ENCODE data around the gene SSBP3.
"Not testable (repeated sequence)": the region's sequence is repeated elsewhere in the genome, so short reads cannot be mapped to it uniquely, and the experiment has no call there.

SSBP3 gene

GRCh38 chr1:54241364-54241763, 164.8 kb downstream of the SSBP3 start:
- FAIRE-seq, result no peak
- TF ChIP-seq, protein P1, sequence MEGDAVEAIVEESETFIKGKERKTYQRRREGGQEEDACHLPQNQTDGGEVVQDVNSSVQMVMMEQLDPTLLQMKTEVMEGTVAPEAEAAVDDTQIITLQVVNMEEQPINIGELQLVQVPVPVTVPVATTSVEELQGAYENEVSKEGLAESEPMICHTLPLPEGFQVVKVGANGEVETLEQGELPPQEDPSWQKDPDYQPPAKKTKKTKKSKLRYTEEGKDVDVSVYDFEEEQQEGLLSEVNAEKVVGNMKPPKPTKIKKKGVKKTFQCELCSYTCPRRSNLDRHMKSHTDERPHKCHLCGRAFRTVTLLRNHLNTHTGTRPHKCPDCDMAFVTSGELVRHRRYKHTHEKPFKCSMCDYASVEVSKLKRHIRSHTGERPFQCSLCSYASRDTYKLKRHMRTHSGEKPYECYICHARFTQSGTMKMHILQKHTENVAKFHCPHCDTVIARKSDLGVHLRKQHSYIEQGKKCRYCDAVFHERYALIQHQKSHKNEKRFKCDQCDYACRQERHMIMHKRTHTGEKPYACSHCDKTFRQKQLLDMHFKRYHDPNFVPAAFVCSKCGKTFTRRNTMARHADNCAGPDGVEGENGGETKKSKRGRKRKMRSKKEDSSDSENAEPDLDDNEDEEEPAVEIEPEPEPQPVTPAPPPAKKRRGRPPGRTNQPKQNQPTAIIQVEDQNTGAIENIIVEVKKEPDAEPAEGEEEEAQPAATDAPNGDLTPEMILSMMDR (IDR thresholded peaks at IDR 0.05; ENCODE audit: insufficient read depth, missing control alignments), result no peak
- DNase-seq (ENCODE audit: insufficient read length, low spot score), result no peak

DNA sequence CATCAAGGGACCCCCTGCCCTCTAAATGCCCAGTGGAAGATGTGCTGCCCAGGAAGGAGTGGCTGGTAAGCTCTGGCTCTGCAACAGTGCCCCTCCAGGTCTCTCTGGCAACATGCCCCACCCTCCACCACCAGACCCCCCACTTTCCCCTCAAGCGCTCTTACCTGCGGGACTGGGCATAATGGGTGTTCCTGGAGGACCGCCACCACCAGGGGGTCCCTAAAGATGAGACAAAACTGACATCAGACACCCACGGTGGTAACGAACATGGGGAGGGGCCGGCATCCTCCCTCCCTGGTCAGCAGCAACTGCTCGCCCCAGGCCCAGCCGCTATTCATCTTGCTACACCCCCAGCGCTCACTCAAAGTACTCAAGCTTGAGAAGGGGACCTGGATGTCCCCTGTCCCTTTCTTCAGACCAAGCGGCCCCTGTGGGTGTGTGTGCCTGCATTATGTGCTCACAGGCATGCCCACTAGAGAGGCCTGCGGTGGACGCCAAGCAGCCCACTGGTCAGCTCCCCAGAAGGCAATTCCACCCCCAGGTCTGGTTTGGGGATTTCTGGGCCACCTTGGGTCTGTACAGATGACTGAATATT, 165.4 kb downstream of the SSBP3 start:
- TF ChIP-seq, protein P1 (IDR thresholded peaks at IDR 0.05; ENCODE audit: insufficient read depth, missing control alignments), result no peak
- no peak for FAIRE-seq
- no peak for DNase-seq (ENCODE audit: insufficient read length, low spot score)

DNA sequence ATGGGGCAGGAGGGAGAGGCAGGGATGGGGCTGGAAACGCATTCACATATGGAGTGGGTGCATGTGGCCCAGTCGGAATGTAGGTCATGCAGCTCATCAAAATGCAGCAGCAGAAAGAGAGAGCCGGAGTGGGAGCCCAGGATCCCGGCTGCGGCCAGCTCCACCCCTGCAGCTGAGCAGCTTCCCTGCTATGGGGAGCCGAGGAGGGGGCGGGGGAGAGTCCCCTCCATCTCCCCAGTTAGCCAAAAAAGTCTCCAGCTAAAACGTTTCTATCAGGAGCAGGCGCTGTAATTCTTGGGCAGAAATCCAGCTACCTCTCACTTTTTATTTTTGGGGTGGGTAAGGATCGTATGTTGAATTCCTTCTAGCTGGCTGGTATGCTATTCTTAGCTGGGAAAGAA, 166.6 kb downstream of the SSBP3 start:
- DNase-seq (ENCODE audit: insufficient read length, low spot score), result no peak
- FAIRE-seq, result no peak
- TF ChIP-seq, protein P1 (IDR thresholded peaks at IDR 0.05; ENCODE audit: insufficient read depth, missing control alignments), result no peak

DNA sequence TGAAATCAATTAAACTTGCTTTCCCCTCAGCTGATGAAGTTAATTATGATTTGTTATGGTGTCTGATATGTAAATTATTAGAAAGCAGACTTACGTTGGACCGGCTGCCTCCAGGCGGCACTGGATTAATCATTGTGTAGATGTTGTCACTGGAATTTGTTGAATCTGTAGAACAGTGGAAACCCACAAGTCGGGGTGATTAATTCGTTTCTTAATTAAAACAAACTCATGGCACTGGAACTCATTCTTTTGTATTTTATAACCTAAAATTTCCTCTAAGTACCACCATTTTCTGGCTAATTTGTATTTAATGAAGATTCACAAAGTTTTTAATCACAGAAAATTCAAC, 167.2 kb downstream of the SSBP3 start:
- no peak for DNase-seq (ENCODE audit: insufficient read length, low spot score)
- FAIRE-seq, result no peak
- TF ChIP-seq, protein P1 (IDR thresholded peaks at IDR 0.05; ENCODE audit: insufficient read depth, missing control alignments), result no peak

- DNase-seq (ENCODE audit: insufficient read length, low spot score) (no peak), FAIRE-seq (no peak)
- TF ChIP-seq, protein P1 (IDR thresholded peaks at IDR 0.05; ENCODE audit: insufficient read depth, missing control alignments), result no peak
These were observed 167.7 kb downstream of the SSBP3 start for GRCh38 chr1:54238353-54239034.

- TF ChIP-seq, protein P1 (IDR thresholded peaks at IDR 0.05; ENCODE audit: insufficient read depth, missing control alignments), result no peak
- FAIRE-seq (no peak), DNase-seq (ENCODE audit: insufficient read length, low spot score) (no peak)
These were observed 168.6 kb downstream of the SSBP3 start for GRCh38 chr1:54237586-54237985.

DNA sequence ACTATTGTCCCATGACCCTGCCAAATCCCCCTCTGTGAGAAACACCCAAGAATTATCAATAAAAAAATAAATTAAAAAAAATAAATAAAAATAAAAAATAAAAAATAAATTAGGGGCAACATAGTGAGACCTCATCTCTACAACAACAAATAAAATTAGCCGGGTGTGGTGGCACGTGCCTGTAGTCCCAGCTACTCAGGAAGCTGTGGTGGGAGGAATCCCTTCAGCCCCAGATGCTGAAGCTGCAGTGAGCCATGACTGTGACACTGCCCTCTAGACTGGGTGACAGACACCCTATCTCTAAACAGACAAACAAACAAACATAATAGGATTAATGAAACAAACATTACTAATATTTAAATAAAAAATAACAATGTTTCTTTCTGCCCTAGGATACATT, 171.9 kb downstream of the SSBP3 start:
- no peak for FAIRE-seq
- TF ChIP-seq, protein P1 (IDR thresholded peaks at IDR 0.05; ENCODE audit: insufficient read depth, missing control alignments), result no peak
- DNase-seq (ENCODE audit: insufficient read length, low spot score), result no peak

GRCh38 chr1:54233196-54233595, 173.0 kb downstream of the SSBP3 start:
- FAIRE-seq; DNase-seq (ENCODE audit: insufficient read length, low spot score): not testable (repeated sequence)

All from D721Med (cell line).